Measurements from ENCODE around the gene DNAJB13. TPM values are rescaled to one million over a fixed set of nuclear protein-coding genes. Genes with fewer than 3 reads are reported as not detected.

The DNAJB13 gene
- total RNA-seq, 1 experiment from 2014 or later = not detected

GRCh38 chr11:73963861-73964260 lies 13.0 kb downstream of the DNAJB13 start:
- Histone ChIP-seq H4K91ac (ENCODE audit: insufficient read length, low read depth, low read length) (no peak overlapping the region), H3T11ph (ENCODE audit: low read length) (no peak overlapping the region), H3K23me2 (ENCODE audit: insufficient read length, low read depth, low read length, poor library complexity, severe bottlenecking) (no peaks in the 10 kb centered on the region), H2AFZ (ENCODE audit: low read length) (no peak overlapping the region), H2BK12ac (ENCODE audit: insufficient read length, low read depth, low read length) (no peak overlapping the region), H3K14ac (ENCODE audit: insufficient read depth, low read length) (no peak overlapping the region), H3K23ac (ENCODE audit: insufficient read length, low read depth, low read length) (no peak overlapping the region), H2BK120ac (ENCODE audit: low read depth, low read length, poor library complexity, severe bottlenecking) (no peak overlapping the region), H3K4me1 (ENCODE audit: insufficient read depth, low read length) (no peaks in the 10 kb centered on the region), H3K18ac (ENCODE audit: insufficient read length, low read depth, low read length) (no peak overlapping the region), H3K27me3 (ENCODE audit: insufficient read depth, low read length) (no peaks in the 10 kb centered on the region), H2BK15ac (ENCODE audit: low read depth, low read length) (no peak overlapping the region), H2BK5ac (ENCODE audit: insufficient read length, low read length) (no peak overlapping the region), H3K27ac (ENCODE audit: insufficient read length, low read depth, low read length) (no peak overlapping the region), H3K4ac (ENCODE audit: low read depth, low read length) (no peak overlapping the region), H3K56ac (ENCODE audit: insufficient read length, low read depth, low read length) (no peak overlapping the region), H4K5ac (ENCODE audit: insufficient read length, low read depth, low read length) (no peak overlapping the region), H3K9ac (ENCODE audit: extremely low read depth, insufficient read length, low read length) (no peak overlapping the region), H2BK20ac (ENCODE audit: low read depth, low read length, poor library complexity, severe bottlenecking) (no peak overlapping the region), H4K8ac (replicated peaks; ENCODE audit: insufficient read length, low read depth, low read length) (no peak overlapping the region), H3K79me2 (ENCODE audit: insufficient read depth, low read length) (no peaks in the 10 kb centered on the region), H2AK5ac (ENCODE audit: insufficient read length, low read length) (no peak overlapping the region), H4K20me1 (ENCODE audit: control insufficient read depth, insufficient read depth, insufficient read length) (no peaks in the 10 kb centered on the region), H3K4me2 (ENCODE audit: insufficient read depth, insufficient read length, low read length) (no peak overlapping the region), H3K79me1 (ENCODE audit: insufficient read depth, low read depth, low read length, poor library complexity, severe bottlenecking) (no peaks in the 10 kb centered on the region), H3K9me3 (ENCODE audit: control insufficient read depth, low read depth, low read length) (no peaks in the 10 kb centered on the region)
- peaks cover 0 to 2% of the 10 kb centered on the region in 2 experiments; a peak in 1 of 5 replicates for H3K9me3 Mint-ChIP-seq
- peaks cover 6 to 14% of the 10 kb centered on the region in 2 experiments for H3K4me1 Mint-ChIP-seq
- WGBS (ENCODE audit: extremely low coverage, insufficient read length, low lambda C conversion rate) = no CpG with 5 or more reads among the region's 8 CpGs
- no peak for DNase-seq
- no peak overlapping the region for H3K27ac Mint-ChIP-seq
- H3K36me3 Mint-ChIP-seq (ENCODE audit: insufficient read depth in 1 of 3, low read depth in 3 of 3) = no peaks in the 10 kb centered on the region
- no peak overlapping the region for H3K4me3 Mint-ChIP-seq
- H3K27me3 Mint-ChIP-seq (ENCODE audit: low read depth) = peaks cover 2% of the 10 kb centered on the region
- TF ChIP-seq, protein P1, sequence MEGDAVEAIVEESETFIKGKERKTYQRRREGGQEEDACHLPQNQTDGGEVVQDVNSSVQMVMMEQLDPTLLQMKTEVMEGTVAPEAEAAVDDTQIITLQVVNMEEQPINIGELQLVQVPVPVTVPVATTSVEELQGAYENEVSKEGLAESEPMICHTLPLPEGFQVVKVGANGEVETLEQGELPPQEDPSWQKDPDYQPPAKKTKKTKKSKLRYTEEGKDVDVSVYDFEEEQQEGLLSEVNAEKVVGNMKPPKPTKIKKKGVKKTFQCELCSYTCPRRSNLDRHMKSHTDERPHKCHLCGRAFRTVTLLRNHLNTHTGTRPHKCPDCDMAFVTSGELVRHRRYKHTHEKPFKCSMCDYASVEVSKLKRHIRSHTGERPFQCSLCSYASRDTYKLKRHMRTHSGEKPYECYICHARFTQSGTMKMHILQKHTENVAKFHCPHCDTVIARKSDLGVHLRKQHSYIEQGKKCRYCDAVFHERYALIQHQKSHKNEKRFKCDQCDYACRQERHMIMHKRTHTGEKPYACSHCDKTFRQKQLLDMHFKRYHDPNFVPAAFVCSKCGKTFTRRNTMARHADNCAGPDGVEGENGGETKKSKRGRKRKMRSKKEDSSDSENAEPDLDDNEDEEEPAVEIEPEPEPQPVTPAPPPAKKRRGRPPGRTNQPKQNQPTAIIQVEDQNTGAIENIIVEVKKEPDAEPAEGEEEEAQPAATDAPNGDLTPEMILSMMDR (conservative IDR thresholded peaks at IDR 0.05) = no peak

Data from H9 (cell line).